Uterus (tissue), 4 donors: ENCODE data around the gene CDRT15. TPM values are rescaled to one million over a fixed set of nuclear protein-coding genes. Genes with fewer than 3 reads are reported as not detected.

Experiments
- DNase-seq, 2 donors: peaks; one replicate each; pipeline ENCODE4 v3.0.0-alpha.2; 2019 to 2020
- H3K27ac ChIP-seq, 2 donors: fragments of 200-600 bp; sonication (generic); 1 replicate in 1 of 2; 2 replicates in 1 of 2; pipeline ENCODE4 v1.5.1; 2016 to 2018
- H3K27me3 ChIP-seq, 2 donors: fragments of 200-600 bp; sonication (generic); one replicate each; pipeline ENCODE4 v1.5.1; 2018 to 2019; ENCODE audit warnings: control low read depth in 1 of 2
- H3K36me3 ChIP-seq, 2 donors: fragments of 200-600 bp; sonication (generic); one replicate each; pipeline ENCODE4 v1.5.1; 2019; ENCODE audit warnings: control low read depth in 1 of 2
- H3K4me1 ChIP-seq, 2 donors: fragments of 200-600 bp; sonication (generic); one replicate each; pipeline ENCODE4 v1.5.1; 2018 to 2019; ENCODE audit warnings: control low read depth in 1 of 2
- H3K4me3 ChIP-seq, 2 donors: fragments of 200-600 bp; sonication (generic); 1 replicate in 1 of 2; 2 replicates in 1 of 2; pipeline ENCODE4 v1.5.1; 2018 to 2019; ENCODE audit warnings: mild to moderate bottlenecking in 1 of 2
- H3K9me3 ChIP-seq, 2 donors: fragments of 200-600 bp; sonication (generic); one replicate each; pipeline ENCODE4 v1.5.1; 2019; ENCODE audit warnings: control low read depth in 1 of 2
- CTCF ChIP-seq, 4 experiments: fragments of 200-600 bp in 2 of 4; fragments of 450-650 bp in 2 of 4; sonication (generic) in 2 of 4; IDR thresholded peaks; one replicate each; pipeline ENCODE4 v1.5.1; 2016 to 2019; ENCODE audit warnings: antibody characterized with exemption in 4 of 4, mild to moderate bottlenecking in 2 of 4, moderate library complexity in 1 of 4
- POLR2A ChIP-seq, 2 donors: fragments of 450-650 bp; IDR thresholded peaks; one replicate each; pipeline ENCODE4 v1.6.1; 2016; ENCODE audit warnings: antibody characterized with exemption in 2 of 2, mild to moderate bottlenecking in 1 of 2, moderate library complexity in 1 of 2
- intact Hi-C: fragments of 100-400 bp; cut with DNase I; formaldehyde crosslinking; loops from one replicate; pipeline ENCODE4 v1.15.1; 2023; ENCODE audit warnings: low total_unique reads
- total RNA-seq, 4 donors: library from RNA; depleted of rRNA in 3 of 4; stranded (reverse); fragments of >200 nt in 3 of 4; gene quantifications; one replicate each; pipeline versions ENCODE4 v1.1.0 to v1.2.4, GENCODE V29; 2014 to 2023
- donor health status: DM: yes; HTN: yes; CAD: no.

CDRT15 gene
- total RNA-seq, 4 donors from 2014 or later = not detected

- no peak overlapping the region for H3K4me3 ChIP-seq
- TF ChIP-seq POLR2A (IDR thresholded peaks at IDR 0.05) (no peak), CTCF (IDR thresholded peaks at IDR 0.05) (no peak)
- H3K27ac ChIP-seq = no peak overlapping the region
- H3K4me1 ChIP-seq = no peaks in the 10 kb centered on the region
- intact Hi-C loops = no loop called here
- H3K27me3 ChIP-seq = no peaks in the 10 kb centered on the region
- DNase-seq = no peak
- no peaks in the 10 kb centered on the region for H3K9me3 ChIP-seq
- no peaks in the 10 kb centered on the region for H3K36me3 ChIP-seq
These were observed 29.8 kb downstream of the CDRT15 start for GRCh38 chr17:14206891-14207290.

- intact Hi-C loops = no loop called here
- no peak overlapping the region for H3K4me3 ChIP-seq
- DNase-seq = no peak
- TF ChIP-seq CTCF (IDR thresholded peaks at IDR 0.05) (no peak), POLR2A (IDR thresholded peaks at IDR 0.05) (no peak)
- H3K9me3 ChIP-seq = no peaks in the 10 kb centered on the region
- H3K36me3 ChIP-seq = no peaks in the 10 kb centered on the region
- no peak overlapping the region for H3K27ac ChIP-seq
- H3K4me1 ChIP-seq = no peaks in the 10 kb centered on the region
- no peaks in the 10 kb centered on the region for H3K27me3 ChIP-seq
These were observed 30.6 kb downstream of the CDRT15 start for GRCh38 chr17:14205992-14206461.

- DNase-seq = no peak
- H3K36me3 ChIP-seq = no peaks in the 10 kb centered on the region
- H3K4me1 ChIP-seq = no peaks in the 10 kb centered on the region
- no peaks in the 10 kb centered on the region for H3K9me3 ChIP-seq
- no peak overlapping the region for H3K27ac ChIP-seq
- TF ChIP-seq POLR2A (IDR thresholded peaks at IDR 0.05) = no peak
- no peak for TF ChIP-seq CTCF (IDR thresholded peaks at IDR 0.05)
- H3K27me3 ChIP-seq = no peaks in the 10 kb centered on the region
- intact Hi-C loops = no loop called here
- no peak overlapping the region for H3K4me3 ChIP-seq
These were observed 31.3 kb downstream of the CDRT15 start for GRCh38 chr17:14205380-14205779.

- intact Hi-C loops = no loop called here
- H3K27me3 ChIP-seq = no peaks in the 10 kb centered on the region
- no peak overlapping the region for H3K27ac ChIP-seq
- H3K9me3 ChIP-seq = no peaks in the 10 kb centered on the region
- H3K4me3 ChIP-seq = no peak overlapping the region
- no peaks in the 10 kb centered on the region for H3K4me1 ChIP-seq
- no peaks in the 10 kb centered on the region for H3K36me3 ChIP-seq
- no peak for DNase-seq
- TF ChIP-seq POLR2A (IDR thresholded peaks at IDR 0.05) (no peak), CTCF (IDR thresholded peaks at IDR 0.05) (no peak)
These were observed 32.1 kb downstream of the CDRT15 start for GRCh38 chr17:14204546-14204945.

GRCh38 chr17:14204084-14204483 is 32.6 kb downstream of the CDRT15 start:
- Histone ChIP-seq H3K4me3 (no peak overlapping the region), H3K4me1 (no peaks in the 10 kb centered on the region), H3K36me3 (no peaks in the 10 kb centered on the region), H3K27ac (no peak overlapping the region), H3K27me3 (no peaks in the 10 kb centered on the region), H3K9me3 (no peaks in the 10 kb centered on the region)
- intact Hi-C loops = no loop called here
- DNase-seq = no peak
- no peak for TF ChIP-seq POLR2A (IDR thresholded peaks at IDR 0.05)
- no peak for TF ChIP-seq CTCF (IDR thresholded peaks at IDR 0.05)
